ENCODE measurements around the gene MINDY4. TPM values are rescaled to one million over a fixed set of nuclear protein-coding genes. Genes with fewer than 3 reads are reported as not detected.

The MINDY4 gene
- total and polyA plus RNA-seq, 10 of the 15 experiments (the other 5 are each of a cell fraction or from before 2014, with no cell fraction given) = 0.10 to 0.90 (median 0.40) TPM

- TF ChIP-seq, protein P1, sequence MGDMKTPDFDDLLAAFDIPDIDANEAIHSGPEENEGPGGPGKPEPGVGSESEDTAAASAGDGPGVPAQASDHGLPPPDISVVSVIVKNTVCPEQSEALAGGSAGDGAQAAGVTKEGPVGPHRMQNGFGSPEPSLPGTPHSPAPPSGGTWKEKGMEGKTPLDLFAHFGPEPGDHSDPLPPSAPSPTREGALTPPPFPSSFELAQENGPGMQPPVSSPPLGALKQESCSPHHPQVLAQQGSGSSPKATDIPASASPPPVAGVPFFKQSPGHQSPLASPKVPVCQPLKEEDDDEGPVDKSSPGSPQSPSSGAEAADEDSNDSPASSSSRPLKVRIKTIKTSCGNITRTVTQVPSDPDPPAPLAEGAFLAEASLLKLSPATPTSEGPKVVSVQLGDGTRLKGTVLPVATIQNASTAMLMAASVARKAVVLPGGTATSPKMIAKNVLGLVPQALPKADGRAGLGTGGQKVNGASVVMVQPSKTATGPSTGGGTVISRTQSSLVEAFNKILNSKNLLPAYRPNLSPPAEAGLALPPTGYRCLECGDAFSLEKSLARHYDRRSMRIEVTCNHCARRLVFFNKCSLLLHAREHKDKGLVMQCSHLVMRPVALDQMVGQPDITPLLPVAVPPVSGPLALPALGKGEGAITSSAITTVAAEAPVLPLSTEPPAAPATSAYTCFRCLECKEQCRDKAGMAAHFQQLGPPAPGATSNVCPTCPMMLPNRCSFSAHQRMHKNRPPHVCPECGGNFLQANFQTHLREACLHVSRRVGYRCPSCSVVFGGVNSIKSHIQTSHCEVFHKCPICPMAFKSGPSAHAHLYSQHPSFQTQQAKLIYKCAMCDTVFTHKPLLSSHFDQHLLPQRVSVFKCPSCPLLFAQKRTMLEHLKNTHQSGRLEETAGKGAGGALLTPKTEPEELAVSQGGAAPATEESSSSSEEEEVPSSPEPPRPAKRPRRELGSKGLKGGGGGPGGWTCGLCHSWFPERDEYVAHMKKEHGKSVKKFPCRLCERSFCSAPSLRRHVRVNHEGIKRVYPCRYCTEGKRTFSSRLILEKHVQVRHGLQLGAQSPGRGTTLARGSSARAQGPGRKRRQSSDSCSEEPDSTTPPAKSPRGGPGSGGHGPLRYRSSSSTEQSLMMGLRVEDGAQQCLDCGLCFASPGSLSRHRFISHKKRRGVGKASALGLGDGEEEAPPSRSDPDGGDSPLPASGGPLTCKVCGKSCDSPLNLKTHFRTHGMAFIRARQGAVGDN (IDR thresholded peaks at IDR 0.05) = no peak
- TF ChIP-seq, protein P2, sequence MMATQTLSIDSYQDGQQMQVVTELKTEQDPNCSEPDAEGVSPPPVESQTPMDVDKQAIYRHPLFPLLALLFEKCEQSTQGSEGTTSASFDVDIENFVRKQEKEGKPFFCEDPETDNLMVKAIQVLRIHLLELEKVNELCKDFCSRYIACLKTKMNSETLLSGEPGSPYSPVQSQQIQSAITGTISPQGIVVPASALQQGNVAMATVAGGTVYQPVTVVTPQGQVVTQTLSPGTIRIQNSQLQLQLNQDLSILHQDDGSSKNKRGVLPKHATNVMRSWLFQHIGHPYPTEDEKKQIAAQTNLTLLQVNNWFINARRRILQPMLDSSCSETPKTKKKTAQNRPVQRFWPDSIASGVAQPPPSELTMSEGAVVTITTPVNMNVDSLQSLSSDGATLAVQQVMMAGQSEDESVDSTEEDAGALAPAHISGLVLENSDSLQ (IDR thresholded peaks at IDR 0.05) = no peak
- TF ChIP-seq SUZ12 (IDR thresholded peaks at IDR 0.05; ENCODE audit: unreplicated experiment) = no peak
- TF ChIP-seq KAT2A (conservative IDR thresholded peaks at IDR 0.05; ENCODE audit: control insufficient read depth, low read depth, low read length) = no peak
- TF ChIP-seq, protein P3, sequence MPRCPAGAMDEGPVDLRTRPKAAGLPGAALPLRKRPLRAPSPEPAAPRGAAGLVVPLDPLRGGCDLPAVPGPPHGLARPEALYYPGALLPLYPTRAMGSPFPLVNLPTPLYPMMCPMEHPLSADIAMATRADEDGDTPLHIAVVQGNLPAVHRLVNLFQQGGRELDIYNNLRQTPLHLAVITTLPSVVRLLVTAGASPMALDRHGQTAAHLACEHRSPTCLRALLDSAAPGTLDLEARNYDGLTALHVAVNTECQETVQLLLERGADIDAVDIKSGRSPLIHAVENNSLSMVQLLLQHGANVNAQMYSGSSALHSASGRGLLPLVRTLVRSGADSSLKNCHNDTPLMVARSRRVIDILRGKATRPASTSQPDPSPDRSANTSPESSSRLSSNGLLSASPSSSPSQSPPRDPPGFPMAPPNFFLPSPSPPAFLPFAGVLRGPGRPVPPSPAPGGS (IDR thresholded peaks at IDR 0.05; ENCODE audit: borderline replicate concordance, insufficient read depth, low read depth, low read length, poor library complexity, severe bottlenecking) = no peak
- TF ChIP-seq, protein P4, sequence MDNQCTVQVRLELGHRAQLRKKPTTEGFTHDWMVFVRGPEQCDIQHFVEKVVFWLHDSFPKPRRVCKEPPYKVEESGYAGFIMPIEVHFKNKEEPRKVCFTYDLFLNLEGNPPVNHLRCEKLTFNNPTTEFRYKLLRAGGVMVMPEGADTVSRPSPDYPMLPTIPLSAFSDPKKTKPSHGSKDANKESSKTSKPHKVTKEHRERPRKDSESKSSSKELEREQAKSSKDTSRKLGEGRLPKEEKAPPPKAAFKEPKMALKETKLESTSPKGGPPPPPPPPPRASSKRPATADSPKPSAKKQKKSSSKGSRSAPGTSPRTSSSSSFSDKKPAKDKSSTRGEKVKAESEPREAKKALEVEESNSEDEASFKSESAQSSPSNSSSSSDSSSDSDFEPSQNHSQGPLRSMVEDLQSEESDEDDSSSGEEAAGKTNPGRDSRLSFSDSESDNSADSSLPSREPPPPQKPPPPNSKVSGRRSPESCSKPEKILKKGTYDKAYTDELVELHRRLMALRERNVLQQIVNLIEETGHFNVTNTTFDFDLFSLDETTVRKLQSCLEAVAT (IDR thresholded peaks at IDR 0.05) = no peak
- no peak for TF ChIP-seq BRCA1 (IDR thresholded peaks at IDR 0.05; ENCODE audit: low read depth, low read length)
Observed at GRCh38 chr7:30925913-30926312, 154.7 kb downstream of the MINDY4 start (continued).
